GM12878 (cell line): ENCODE data around the gene ASAP3. TPM values are rescaled to one million over a fixed set of nuclear protein-coding genes. Genes with fewer than 3 reads are reported as not detected.

Experiments used
- ATAC-seq: fragments of 200-7000 bp; cut with Tn5 transposase; 3 replicates; pipeline ENCODE4 v1.9.1; 2020; ENCODE audit warnings: mild to moderate bottlenecking, moderate library complexity
- BruUV-seq: library from RNA; stranded (reverse); fragments of 400-500 nt; replicated peaks from 2 replicates; lab custom pipeline; 2021; lab: Mats Ljungman, UMichigan
- CTCF ChIA-PET: fragments of 300-600 bp; sonication (Branson Sonifier 250); formaldehyde crosslinking; extraction: SDS; loops from one replicate; lab custom pipeline; 2021; ENCODE audit warnings: inconsistent platforms; lab: Yijun Ruan, JAX
- POLR2A ChIA-PET: fragments of 350-600 bp; formaldehyde crosslinking; extraction: SDS; loops from one replicate; lab custom pipeline; 2021; ENCODE audit warnings: inconsistent platforms; lab: Charles Lee
- RAD21 ChIA-PET: fragments of 300-600 bp; sonication (Branson Sonifier 250); formaldehyde crosslinking; loops from one replicate; lab custom pipeline; 2023; ENCODE audit warnings: antibody characterized with exemption; ENCODE audit not compliant: unreplicated experiment; lab: Charles Lee
- SMC1A ChIA-PET: fragments of 300-600 bp; sonication (Branson Sonifier 250); formaldehyde crosslinking; loops from one replicate; lab custom pipeline; 2023; ENCODE audit not compliant: unreplicated experiment, uncharacterized antibody; lab: Charles Lee
- DNase-seq: peaks from one replicate; pipeline ENCODE4 v3.0.0-alpha.2; 2011; ENCODE audit warnings: low read depth, low spot score
- FAIRE-seq: peaks from 3 replicates; lab custom pipeline; 2011; peaks lifted over from hg19 to GRCh38; lab: Jason Lieb, UNC
- H2AFZ ChIP-seq: 2 replicates; pipeline ENCODE4 v1.6.0; 2011; ENCODE audit warnings: low read depth, low read length, control low read depth; ENCODE audit not compliant: control insufficient read depth
- H3K27ac ChIP-seq: 2 replicates; pipeline ENCODE4 v1.5.1; 2011; ENCODE audit warnings: control low read depth; ENCODE audit not compliant: control insufficient read depth, insufficient read depth
- H3K27me3 ChIP-seq, 2 experiments: replicated peaks in 1 of 2; 2 replicates each; pipeline versions ENCODE4 v1.6.0 to v1.6.1; 2011; ENCODE audit warnings: low read length in 1 of 2; ENCODE audit not compliant: control insufficient read depth in 2 of 2, insufficient read depth in 2 of 2
- H3K36me3 ChIP-seq, 2 experiments: 2 replicates each; pipeline ENCODE4 v1.5.1; 2011; ENCODE audit warnings: low read length in 1 of 2; ENCODE audit not compliant: control insufficient read depth in 2 of 2, insufficient read depth in 2 of 2
- H3K4me1 ChIP-seq: 2 replicates; pipeline ENCODE4 v1.6.1; 2011; ENCODE audit warnings: mild to moderate bottlenecking, low read length, moderate library complexity, mixed read lengths; ENCODE audit not compliant: control insufficient read depth, insufficient read depth
- H3K4me2 ChIP-seq: 2 replicates; pipeline ENCODE4 v1.6.0; 2011; ENCODE audit warnings: control low read depth; ENCODE audit not compliant: control insufficient read depth, insufficient read depth
- H3K4me3 ChIP-seq: fragments of 200-600 bp; sonication (generic); 2 replicates; pipeline ENCODE4 v1.5.1; 2016
- H3K79me2 ChIP-seq: 2 replicates; pipeline ENCODE4 v1.6.0; 2011; ENCODE audit warnings: low read length; ENCODE audit not compliant: control insufficient read depth, insufficient read depth
- H3K9ac ChIP-seq: 2 replicates; pipeline ENCODE4 v1.8.0; 2011; ENCODE audit warnings: low read length, control low read depth, mixed read lengths; ENCODE audit not compliant: control insufficient read depth, insufficient read depth
- H3K9me3 ChIP-seq: replicated peaks from 3 replicates; pipeline ENCODE4 v1.5.1; 2011; ENCODE audit warnings: mild to moderate bottlenecking, low read length; ENCODE audit not compliant: control insufficient read depth, insufficient read depth
- H4K20me1 ChIP-seq: 2 replicates; pipeline ENCODE4 v1.6.0; 2011; ENCODE audit not compliant: control insufficient read depth, insufficient read depth
- BMI1 ChIP-seq: fragments of 450-650 bp; IDR thresholded peaks from 2 replicates; pipeline ENCODE4 v1.6.1; 2016; ENCODE audit warnings: mild to moderate bottlenecking, moderate library complexity, borderline replicate concordance
- KAT2A ChIP-seq: conservative IDR thresholded peaks from 2 replicates; pipeline ENCODE4 v1.6.1; 2011; ENCODE audit warnings: low read depth, low read length; ENCODE audit not compliant: control insufficient read depth
- LARP7 ChIP-seq: fragments of 450-650 bp; IDR thresholded peaks from 2 replicates; pipeline ENCODE4 v1.6.1; 2017; ENCODE audit warnings: mild to moderate bottlenecking
- MTA2 ChIP-seq: fragments of 450-650 bp; IDR thresholded peaks from 2 replicates; pipeline ENCODE4 v1.6.1; 2016; ENCODE audit warnings: low read depth, mild to moderate bottlenecking, moderate library complexity
- POLR2AphosphoS5 ChIP-seq: IDR thresholded peaks from 2 replicates; pipeline ENCODE4 v1.6.1; 2011; ENCODE audit warnings: mild to moderate bottlenecking, low read length, inconsistent platforms
- SKIL ChIP-seq: fragments of 450-650 bp; IDR thresholded peaks from 2 replicates; pipeline ENCODE4 v1.6.1; 2017; ENCODE audit warnings: mild to moderate bottlenecking, low read depth, inconsistent platforms; ENCODE audit not compliant: poor library complexity, severe bottlenecking
- SMC3 ChIP-seq: IDR thresholded peaks from 2 replicates; pipeline ENCODE4 v1.6.1; 2011; ENCODE audit warnings: low read length, improper control_type of control experiment, borderline replicate concordance
- TCF12 ChIP-seq: IDR thresholded peaks from 2 replicates; pipeline ENCODE4 v1.6.1; 2011; ENCODE audit warnings: low read depth, mild to moderate bottlenecking, low read length
- ZNF274 ChIP-seq: IDR thresholded peaks from one replicate; pipeline ENCODE4 v1.8.0; 2011; ENCODE audit not compliant: insufficient read length, insufficient read depth
- WGBS: methylation state at CpG from one replicate; pipeline ENCODE4 v1.1.6; 2016; ENCODE audit warnings: low lambda C conversion rate; ENCODE audit not compliant: insufficient replicate concordance, insufficient coverage; ENCODE audit errors: missing lambda C conversion rate; 5-methylcytosine and 5-hydroxymethylcytosine counted together
- in situ Hi-C: fragments of 300-500 bp; cut with MboI; formaldehyde crosslinking; loops from 9 replicates; pipeline ENCODE4 v1.14.3; 2018; ENCODE audit warnings: mixed read lengths
- intact Hi-C: fragments of 100-400 bp; cut with micrococcal nuclease; formaldehyde crosslinking; loops from one replicate; pipeline ENCODE4 v1.14.2; 2022; ENCODE audit not compliant: unreplicated experiment
- polyA plus RNA-seq, 11 experiments: library from polyadenylated mRNA; depleted of rRNA in 4 of 11; unstranded in 6 of 11; stranded (reverse) in 5 of 11; fragments of >200 nt; fragmentation: Nextera tagmentation in 4 of 11; fragmentation: Illumina TruSeq in 1 of 11; extraction: Ambion mirVana in 4 of 11; extraction: Trizol in 1 of 11; gene quantifications; 1 replicate in 1 of 11; 2 replicates in 10 of 11; pipeline versions ENCODE4 v1.2.1 to v1.2.3, GENCODE V29; 2011 to 2016; ENCODE audit warnings: inconsistent platforms in 2 of 11, missing spikeins in 2 of 11, low read depth in 1 of 11
- total RNA-seq, 4 experiments: library from RNA; depleted of rRNA in 3 of 4; stranded (reverse); fragments of >200 nt in 3 of 4; fragmentation: Illumina TruSeq in 1 of 4; extraction: Trizol in 1 of 4; gene quantifications; 2 replicates each; pipeline versions ENCODE4 v1.2.1 to v1.2.3, GENCODE V29; 2013 to 2021

The ASAP3 gene
- total and polyA plus RNA-seq, 10 of the 15 experiments (the other 5 are each of a cell fraction or from before 2014, with no cell fraction given), result 0.04 to 0.92 (median 0.34) TPM; not detected in 1

GRCh38 chr1:23450894-23451293, 33.1 kb downstream of the ASAP3 start:
- no peaks in the 10 kb centered on the region for H3K36me3 ChIP-seq
- ATAC-seq (no peak), FAIRE-seq (no peak), DNase-seq (no peak)
- ChIA-PET CTCF (interaction anchor here (0.6 kb wide), 1 partner anchor 519 kb away, joined by 3 read pairs; no protein-coding TSS in a partner anchor), SMC1A (no interaction called here), POLR2A (no interaction called here), RAD21 (no interaction called here)
- no peaks in the 10 kb centered on the region for H4K20me1 ChIP-seq
- H2AFZ ChIP-seq, result no peak overlapping the region
- no peak overlapping the region for H3K4me3 ChIP-seq
- TF ChIP-seq SKIL (no peak), TCF12 (no peak), MTA2 (no peak), ZNF274 (no peak), LARP7 (no peak)
- no peak overlapping the region for H3K4me2 ChIP-seq
- H3K27ac ChIP-seq, result no peak overlapping the region
- in situ Hi-C loops (no loop called here), intact Hi-C loops (no loop called here)
- no peak overlapping the region for H3K9ac ChIP-seq
- H3K27me3 ChIP-seq, result peaks cover 2 to 3% of the 10 kb centered on the region in 2 experiments; a peak in 3 of 4 replicates
- H3K79me2 ChIP-seq, result no peaks in the 10 kb centered on the region
- H3K9me3 ChIP-seq, result no peaks in the 10 kb centered on the region
- WGBS, result 49% methylated on average over 4 of the region's 4 CpGs
- no TSS peak for BruUV-seq
- H3K4me1 ChIP-seq, result no peaks in the 10 kb centered on the region

- H3K27ac ChIP-seq, result no peak overlapping the region
- in situ Hi-C loops, result no loop called here
- H2AFZ ChIP-seq, result no peak overlapping the region
- no peak overlapping the region for H3K4me3 ChIP-seq
- H3K9ac ChIP-seq, result no peak overlapping the region
- H3K9me3 ChIP-seq, result no peaks in the 10 kb centered on the region
- intact Hi-C loops, result no loop called here
- 0% methylated on average over 4 of the region's 4 CpGs for WGBS
- CTCF ChIA-PET, result no interaction called here
- RAD21 ChIA-PET, result no interaction called here
- TF ChIP-seq BMI1 (no peak), SMC3 (no peak), POLR2AphosphoS5 (no peak), ZNF274 (no peak), KAT2A (no peak)
- no peak for FAIRE-seq
- no peaks in the 10 kb centered on the region for H4K20me1 ChIP-seq
- peaks cover 2% of the 10 kb centered on the region in 2 experiments; a peak in 3 of 4 replicates for H3K27me3 ChIP-seq
- no peaks in the 10 kb centered on the region for H3K79me2 ChIP-seq
- H3K4me1 ChIP-seq, result no peaks in the 10 kb centered on the region
- POLR2A ChIA-PET, result no interaction called here
- SMC1A ChIA-PET, result no interaction called here
- no peak for ATAC-seq
- DNase-seq, result no peak
- no peaks in the 10 kb centered on the region for H3K36me3 ChIP-seq
- H3K4me2 ChIP-seq, result no peak overlapping the region
- BruUV-seq, result no TSS peak
Measured at GRCh38 chr1:23449958-23450357, 34.0 kb downstream of the ASAP3 start.
